Activated CD4-positive, alpha-beta T cell treated with anti-CD3 and anti-CD28 coated beads, Interleukin-2, amount 50 U/mL, for 1 hour (primary cell): ENCODE measurements around the gene BABAM2.

Source experiments
- DNase-seq: peaks from one replicate; pipeline ENCODE4 v3.0.0-alpha.2; 2020

BABAM2 gene

DNA sequence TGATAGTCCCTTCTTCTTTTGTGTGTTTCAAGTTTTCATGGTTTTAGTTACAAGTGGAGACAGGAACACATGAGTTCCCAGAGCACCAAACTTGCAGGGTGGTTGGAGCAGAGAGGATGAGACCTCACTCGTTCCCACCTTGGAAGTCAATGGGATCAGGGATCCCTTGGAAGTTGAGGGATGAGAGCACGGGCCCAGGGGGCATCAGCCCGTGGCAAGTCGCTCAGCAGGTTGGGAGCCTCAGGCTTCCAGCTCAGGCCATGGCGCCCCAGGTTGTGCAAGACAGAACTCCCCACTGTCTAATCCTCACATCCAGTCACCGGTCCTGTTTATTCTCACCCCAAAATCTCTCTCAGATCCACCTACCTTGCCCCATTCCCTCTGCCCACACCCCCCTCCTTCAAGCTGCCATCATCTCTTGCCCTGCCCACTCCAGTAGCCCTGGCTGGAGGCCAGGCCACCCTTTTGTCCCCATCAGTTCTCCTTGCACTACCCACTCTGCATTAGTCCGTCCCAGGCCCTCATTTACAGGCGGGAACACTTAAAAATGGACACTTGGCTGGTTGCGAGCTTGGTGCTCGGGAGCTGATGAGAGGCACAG is 464.5 kb downstream of the BABAM2 start:
- no peak for DNase-seq

DNA sequence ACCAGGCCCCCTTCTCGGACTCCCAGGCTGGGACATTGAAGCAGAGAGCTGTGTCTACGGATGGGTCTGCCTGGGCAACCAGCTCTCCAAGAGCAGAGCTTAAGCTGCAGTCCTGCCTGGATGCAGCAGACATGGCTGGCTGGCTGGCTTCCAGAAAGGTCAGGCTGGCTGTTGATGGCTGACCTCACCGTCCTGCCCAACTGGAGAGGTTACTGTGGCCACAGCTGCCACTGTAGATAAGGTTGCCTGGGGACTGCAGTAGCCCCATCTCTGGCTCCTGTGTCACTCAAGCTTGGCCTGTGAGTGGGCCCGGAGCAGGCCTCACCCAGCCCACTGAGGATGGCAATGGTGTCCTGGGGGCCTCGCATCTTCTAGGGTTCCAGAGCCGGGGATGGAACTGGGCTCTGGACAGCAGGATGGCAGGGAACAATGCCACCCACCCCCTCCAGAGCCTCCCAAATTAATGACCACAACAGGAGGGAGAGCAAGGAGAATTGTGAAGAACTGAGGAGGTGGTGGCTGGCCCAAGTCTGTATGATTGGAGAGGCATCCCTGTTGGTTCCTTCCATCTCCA is 465.1 kb downstream of the BABAM2 start:
- DNase-seq = no peak

DNA sequence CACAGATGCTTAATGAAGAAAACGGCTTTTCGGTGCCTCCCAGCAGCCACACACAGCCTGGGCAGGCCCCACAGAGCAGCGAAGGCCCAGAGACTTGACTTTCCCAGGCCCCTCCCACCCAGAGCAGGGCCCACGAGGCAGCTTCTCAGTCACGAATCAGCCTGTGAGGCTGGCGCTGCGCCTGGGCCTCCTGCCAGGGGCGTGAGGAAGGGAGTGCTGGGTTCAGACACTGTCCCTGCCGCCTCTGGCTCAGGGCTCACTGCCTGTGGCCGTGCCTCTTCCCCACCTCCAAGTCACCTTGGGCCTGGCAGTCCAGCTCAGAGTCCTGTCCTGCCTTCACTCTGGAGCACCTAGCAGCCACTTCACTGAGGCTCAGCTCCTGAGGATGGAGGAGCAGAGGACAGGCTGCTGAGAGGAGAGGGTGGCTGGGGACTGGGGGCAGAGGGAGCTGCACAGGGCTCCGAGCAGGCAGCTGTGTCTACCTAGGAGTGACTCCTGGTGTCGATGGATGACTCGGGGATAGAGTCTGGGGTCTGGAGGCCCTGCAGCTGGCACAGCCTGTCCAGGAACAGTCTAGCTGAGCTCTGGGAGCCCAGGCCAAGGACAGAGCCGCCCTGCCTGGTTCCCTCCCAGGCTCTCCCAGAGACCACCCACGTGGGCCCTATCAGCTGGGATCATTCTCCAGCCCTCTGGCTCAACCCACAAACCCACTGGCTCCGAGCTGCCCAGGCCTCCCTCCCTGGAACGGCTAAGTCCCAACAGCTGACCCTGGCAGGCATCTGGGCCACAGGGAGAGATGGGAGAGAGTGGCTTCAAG is 465.8 kb downstream of the BABAM2 start:
- DNase-seq = no peak

DNA sequence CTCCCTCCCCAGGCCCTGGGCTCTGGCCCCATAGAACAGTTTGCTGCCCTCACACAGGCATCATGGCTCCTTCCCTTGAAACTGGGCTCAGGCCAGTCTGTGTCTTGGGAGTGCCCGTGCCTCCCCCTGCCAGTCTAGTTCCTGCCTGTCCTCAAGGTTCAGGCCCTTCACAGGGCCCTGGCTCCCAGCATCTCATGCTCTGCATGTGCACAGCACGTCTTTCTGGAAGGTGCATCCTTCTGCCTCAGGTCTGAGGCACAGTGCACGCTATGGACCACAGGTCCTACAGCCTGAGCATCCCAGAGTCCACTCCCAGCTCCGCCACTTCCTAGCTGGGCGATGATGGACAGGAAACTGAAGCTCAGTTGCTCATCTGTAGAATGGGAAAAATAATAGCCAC is 466.5 kb downstream of the BABAM2 start:
- DNase-seq = no peak

DNA sequence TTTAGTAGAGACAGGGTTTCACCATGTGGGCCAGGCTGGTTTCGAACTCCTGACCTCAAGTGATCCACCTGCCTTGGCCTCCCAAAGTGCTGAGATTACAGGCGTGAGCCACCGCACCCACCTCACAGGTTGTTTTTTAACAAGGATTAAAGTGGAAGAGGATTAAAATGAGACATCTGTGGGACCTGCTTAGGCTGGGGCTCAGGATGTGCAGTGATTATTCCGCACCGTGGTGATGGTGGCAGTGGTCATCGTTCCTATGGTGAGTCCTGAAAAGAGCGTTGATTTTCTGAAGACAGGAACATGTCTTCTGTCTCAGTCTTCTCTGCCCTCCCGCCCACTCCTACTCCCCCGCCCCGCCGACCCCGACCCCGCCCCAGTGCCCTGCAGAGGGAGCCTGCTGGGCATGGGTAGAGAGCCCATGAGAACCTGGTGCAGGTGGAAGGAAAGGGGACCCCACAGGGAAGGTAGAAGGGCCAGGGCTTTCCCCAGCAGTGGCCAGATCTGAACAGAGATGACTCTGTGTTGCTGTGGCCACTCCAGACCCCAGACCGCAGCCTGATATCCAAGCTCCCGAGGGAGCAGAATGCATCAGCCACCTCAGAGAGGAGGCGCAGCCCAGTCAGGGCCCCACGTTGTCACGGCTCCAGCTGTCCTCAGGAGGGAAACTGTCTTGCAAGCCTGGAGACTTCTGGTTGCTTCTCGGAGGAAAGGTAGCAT is 467.6 kb downstream of the BABAM2 start:
- DNase-seq = no peak

DNA sequence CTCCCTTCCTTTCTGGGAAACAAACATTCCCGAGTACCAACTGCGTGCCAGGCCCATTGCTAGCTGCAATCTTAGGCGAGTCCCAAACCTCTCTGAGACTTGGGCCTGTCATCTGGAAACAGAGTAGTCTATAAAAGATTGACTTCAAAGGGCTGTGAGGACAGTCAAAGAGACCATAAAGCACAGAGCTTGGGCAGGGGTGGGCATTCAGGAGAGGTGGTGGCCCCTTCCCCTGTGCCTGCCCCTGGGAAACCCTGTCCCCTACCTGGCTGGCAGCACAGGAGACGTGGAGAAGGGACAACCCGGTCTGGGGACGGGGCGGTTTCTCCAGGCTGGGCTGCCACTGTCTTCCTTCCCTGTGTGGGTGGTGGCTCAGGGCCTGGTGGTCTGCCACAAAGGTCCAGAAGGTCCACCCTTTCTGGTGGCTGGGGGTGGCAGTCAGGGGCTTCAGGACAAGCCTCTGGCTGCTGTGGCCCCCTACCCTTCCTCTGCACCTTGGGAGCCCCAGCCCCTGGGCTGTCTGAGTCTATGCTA is 468.2 kb downstream of the BABAM2 start:
- no peak for DNase-seq

DNA sequence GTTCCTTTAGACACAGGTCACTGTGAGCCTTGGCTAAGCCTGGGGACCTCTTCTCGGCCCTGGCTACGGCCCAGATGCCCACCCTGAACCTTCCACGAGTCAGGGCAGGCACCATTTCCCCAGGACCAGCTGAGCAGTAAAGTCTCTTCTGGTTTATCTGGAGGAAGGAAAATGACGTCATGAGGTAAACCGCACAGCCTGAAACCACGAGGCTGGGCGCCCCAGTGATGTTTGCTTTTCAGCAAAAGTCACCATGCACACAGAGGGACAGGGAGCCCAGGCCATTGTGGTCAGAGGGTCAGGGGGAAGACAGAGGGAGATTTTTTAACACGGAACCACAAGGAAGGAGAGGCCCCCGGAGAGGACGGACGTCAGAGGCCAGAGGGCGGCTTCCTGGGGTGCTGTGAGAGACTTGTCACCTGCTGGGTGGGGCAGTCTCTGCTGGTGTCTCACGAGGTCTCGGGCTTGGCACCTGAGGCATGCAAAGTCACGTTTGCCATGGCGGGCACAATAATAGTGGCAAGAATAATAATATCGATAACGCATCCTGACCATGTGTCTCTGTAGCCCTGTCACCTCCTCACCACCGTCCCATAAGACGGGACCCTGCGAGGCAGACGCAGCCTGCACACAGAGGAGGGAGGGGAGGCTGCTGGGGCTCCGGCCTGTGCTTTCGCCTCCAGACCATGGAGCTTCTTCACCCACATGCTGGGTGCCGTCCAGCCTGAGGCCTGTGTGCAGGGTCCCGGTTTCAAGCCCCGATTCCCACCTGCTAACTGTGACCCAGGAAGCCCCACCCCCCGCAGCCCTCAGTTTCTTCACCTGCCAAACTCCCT is 468.9 kb downstream of the BABAM2 start:
- peak; percentile 76 for DNase-seq

DNA sequence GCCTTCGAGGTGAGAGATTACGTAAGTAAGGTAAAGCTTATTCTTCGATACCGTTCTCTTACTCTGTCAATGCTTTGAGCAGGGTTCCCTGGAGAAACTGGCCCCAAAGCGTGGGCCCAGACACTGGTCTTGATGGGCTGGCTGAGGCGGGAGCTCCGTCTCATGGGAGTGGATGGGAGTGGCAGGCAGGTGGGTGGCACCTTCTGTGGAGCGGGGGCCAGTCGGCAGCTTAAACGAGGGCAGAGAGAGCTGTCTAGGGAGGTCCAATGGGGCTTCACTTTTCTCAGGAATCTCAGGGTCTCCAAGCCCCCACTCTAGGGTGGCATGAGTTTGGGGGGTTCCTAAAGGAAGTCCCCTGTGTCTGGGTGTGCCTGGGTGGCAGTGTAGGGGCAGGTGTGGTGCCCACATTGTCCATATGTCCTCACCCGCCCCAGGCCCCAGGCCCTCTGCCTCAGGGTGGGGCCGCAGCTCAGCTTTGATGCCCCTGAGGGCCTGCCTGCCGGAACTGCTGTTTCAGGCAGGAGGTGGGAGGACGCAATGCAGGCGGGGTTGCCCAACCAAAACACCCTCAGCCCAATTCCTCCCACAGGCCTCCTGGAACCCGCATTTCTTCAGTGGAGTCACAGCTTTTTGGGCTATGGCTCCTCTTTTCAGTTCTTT is 469.7 kb downstream of the BABAM2 start:
- DNase-seq = no peak

DNA sequence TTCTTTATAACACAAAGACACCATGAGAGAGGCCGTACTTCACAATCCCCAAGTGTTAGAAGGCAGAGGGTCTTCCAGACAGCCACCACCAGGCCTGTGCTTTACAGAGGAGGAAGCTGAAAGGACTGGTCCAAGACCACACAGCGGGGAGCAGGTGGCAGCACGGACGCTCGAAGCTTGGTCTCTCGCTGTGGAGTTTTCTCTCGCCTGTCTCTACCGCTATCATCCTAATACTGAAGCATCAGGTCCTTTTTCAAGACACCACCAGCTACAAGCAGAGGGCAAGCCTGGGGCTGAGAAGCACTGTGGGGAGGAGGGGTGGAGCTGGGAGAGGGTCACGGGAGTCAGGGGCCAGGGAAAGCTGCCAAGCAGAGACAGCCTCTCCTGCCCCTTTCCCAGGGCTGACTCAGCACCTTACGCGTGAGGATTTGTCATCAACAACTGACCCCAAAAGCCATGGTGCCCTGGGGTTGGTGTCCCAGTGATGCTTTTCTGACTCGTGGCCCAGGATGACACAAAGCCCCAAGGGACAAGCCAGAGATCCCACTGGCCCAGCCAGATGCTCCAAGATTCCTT is 470.3 kb downstream of the BABAM2 start:
- DNase-seq = no peak

DNA sequence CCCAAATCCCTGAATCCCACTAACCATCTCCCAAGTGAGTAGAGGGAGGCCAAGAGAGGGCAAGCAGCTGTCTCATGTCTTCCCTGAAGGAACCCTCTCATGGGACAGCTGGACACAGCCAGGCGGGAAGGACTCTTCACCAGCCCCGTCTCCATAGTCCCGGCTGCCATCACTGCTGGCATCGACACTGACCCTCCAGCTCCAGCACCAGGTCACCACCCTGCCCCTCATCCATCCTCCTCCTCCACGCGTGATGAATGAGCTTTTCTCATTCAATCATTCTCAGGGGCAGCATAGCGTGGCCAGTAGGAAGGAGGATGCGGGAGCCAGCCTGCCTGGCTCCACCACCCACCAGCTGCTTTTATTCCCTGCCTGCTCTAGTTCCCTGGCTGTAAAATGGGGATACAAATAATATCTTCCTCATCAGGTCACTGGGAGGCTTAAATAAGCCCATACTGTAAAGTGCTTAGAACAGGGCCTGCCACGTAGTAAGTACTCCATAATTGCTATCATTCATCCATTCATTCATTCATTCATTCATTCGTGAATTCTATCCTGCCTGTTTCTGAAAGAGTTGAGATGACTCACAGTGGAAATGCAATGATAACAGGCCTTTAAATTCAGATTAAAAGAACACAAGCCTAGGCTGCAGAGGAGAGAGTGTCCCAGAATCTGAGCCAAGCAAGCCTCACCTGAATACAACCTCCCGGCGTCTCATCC is 471.6 kb downstream of the BABAM2 start:
- DNase-seq = no peak

DNA sequence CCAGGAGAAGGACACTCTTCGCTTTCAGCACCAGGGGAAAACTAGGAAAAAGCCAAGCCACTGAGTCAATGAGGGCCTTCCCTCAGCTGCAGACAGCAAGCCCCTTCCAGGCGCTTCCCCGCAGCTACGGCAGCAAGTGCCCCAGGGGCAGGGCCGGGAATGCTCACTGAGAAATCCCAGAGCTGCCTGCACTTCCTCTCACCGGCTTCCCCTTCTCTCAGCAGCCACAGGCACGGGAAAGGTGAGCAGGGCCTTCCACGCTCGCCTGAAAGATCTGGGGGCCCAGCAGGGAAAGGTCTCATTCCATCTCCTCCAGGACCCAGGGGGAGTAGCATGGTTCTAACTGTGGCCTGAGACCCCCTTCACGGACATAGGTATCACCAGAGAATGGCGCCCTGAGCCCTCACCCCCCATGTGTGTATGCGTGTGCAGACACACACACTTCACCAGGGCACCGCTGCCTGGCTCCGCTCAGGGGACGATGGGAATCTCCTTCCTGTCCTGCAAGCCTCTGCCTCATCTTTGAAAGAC is 472.5 kb downstream of the BABAM2 start:
- DNase-seq = no peak

DNA sequence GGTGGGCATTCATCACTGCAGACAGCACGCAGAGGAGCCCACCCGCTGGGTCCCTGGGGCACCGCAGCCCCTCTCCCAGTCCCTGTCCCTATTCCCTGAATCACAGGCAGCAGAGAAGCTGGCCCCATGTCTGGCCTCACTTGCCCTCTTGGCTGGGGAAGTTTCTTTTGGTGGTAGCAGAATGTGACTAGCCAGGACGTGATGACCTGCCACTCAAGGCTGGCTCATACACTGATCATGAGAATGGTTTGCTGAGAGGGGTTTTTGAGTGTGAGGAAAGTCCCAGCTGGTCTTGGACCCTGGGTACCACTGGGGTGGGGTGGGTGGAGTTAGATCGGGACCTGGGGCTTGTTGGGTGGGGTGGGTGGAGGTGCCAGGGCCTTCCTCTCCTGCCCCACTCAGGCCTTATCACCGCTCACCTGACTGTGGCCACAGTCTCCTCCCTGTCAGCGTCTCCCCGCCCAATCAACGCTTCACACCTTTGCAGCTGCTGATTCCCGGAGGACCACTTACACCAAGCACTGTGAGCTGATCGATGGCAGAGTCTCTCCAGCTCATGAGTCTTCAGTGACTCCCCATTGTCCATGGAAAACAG is 473.3 kb downstream of the BABAM2 start:
- no peak for DNase-seq

DNA sequence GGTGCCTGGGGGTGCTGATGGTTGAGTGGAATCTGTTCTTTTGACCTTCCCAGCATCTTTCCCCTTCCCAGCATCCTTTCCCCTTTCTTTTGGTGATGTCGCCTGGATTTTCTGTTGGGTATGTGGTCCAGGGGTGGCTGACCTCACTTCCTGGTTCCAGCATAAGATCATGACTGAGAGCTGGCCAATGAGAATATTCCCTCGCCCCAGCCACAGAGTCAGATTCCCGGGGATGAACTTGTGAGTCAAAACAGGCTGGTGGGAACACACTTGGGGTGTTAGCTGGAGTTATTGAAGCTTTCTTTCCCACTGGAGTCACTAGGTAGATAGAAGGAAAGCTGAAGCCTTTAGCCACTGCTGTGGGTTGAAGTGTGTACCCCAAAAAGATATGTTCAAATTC is 474.1 kb downstream of the BABAM2 start:
- no peak for DNase-seq

DNA sequence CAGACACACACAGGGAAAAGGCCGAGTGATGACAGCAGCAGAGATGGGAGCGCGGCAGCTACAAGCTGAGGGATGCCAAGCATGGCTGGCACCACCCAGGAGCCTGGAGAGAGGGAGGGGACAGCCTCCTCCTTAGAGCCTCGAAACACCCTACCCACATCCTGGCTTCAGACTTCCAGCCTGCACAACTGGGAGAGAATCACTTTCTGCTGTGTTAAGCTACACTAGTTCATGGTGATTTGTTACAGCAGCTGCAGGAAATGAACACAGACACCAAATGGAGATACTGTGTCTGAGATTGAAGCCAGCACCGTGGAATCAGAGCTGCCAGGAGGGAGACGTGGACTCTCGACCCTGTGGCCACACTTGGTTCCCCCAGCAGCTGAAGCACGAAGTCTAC is 474.6 kb downstream of the BABAM2 start:
- DNase-seq = no peak

DNA sequence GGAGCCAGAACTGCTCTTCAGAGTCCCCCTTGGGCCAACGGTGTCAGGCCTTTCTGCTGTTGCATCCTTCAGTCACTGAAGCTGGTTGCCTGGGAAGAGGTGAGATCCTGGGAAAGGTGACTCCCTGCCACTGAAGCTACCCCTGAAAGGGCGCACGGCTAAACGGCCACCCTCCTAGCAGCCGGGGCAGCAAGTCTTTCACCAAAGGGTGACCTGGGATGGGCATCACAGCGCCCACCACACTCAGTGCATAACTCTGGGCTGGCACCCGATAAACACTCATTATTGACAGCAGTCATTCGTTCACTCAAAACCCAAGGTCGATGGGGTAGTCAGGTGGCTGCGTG is 475.6 kb downstream of the BABAM2 start:
- no peak for DNase-seq

DNA sequence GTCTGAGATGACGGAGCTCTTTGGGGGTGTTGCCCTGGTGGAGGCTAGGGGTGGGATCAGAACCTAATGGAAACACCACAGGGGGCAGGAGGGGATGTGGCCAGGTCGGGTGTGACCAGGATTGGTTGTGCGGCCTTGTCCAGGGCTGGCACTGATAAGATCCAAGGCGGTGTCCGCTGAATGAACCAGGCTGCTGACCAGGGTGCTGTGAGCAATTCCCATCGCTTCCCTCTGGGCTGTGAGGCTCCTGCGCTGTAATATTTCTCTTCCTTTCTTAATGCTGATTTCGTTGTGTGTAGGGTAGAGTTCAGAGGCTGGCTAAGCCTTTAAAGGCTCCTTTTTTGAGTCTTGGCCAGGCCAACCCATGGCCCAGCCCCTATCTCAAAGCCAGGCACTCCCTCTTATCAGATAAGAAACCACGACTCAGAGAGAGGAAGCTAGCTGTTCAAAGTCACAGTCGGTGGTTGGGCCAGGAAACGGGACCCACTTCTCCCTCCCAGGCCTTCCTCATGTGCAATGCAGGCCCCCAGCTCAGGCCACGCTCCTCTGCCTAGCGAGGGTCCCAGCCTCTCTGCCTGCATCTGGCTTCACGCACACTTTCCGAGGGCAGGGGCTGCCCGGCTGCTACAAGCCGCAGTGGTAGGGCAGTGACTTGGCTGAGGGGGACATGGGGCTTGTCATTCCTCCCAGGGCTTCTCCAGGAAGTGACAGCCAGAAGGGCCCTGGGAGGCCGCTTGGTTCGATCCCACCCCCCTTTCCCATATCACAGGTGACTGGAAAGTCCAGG is 476.2 kb downstream of the BABAM2 start:
- DNase-seq = peak; percentile 43

DNA sequence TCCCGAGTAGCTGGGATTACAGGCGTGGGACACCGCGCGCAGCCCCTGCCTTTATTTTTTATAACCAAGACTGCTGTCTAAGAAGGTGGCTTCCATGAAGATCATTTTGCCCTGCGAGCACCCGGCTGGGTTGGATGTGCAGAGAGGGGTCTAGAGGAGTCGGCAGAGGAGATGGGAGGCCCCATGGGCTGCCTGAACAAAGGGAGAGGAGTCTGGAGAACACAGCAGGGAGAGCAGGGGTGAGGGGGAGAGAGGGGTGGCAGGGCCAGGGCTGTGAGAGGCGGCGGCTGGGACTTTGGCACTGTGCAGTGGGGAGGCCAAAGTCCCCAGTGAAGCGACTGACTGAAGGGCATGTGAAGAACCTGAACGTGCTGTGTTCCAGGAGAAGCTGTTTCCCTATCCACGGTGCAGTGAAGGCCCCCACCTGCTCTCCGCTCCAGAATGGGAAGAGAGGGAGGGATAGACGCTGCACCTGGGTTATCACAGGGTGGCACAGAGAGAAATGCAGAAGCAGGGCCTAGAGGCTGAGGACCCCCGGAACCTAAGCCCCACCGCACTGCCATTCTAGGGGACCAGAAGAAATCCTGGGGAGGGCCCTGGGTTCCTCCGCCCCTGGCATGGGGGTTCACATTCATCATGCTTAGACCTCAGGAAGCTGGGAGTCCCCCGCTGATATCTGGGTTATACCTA is 477.3 kb downstream of the BABAM2 start:
- no peak for DNase-seq

DNA sequence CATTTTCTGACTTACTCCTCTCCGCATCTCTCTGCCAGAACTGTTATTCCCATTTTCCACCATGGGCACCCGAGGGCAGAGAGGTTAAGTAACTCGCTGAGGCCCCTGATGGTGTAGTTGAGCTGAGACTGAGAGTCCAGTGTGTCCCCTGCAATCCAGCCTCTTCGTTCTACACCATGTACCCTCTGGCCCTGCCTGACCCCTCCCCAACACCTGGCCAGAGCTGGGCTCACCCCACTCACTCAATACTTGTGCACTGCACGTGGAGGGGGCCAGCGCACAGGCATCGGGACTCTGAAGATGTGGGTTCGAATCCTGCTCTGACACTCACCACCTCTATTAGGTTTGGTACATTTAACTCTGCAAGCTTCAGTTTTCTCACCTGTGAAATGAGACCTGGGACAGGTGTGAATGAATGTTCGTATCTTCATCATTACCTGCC is 477.8 kb downstream of the BABAM2 start:
- no peak for DNase-seq

DNA sequence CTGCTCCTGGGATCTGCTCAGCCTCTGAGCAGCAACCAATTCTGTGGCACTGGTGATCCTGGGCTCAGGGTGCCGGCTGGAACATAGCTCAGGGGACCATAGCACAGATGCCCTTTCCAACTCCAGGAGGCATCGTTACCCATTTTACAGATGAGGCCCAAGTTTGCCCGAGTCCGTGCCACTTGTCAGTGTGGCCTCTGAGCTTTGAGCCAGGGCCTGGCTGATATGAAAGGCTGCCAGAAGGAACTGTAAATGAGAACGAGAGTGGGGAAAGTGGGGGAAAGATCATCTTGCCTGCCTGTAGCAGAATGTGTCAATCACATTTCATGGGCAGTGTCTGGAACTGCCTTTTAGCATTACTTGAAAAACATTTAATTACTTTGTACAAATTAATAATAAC is 478.8 kb downstream of the BABAM2 start:
- no peak for DNase-seq
